Measurements from ENCODE around the gene GPR146.

The GPR146 gene

DNA sequence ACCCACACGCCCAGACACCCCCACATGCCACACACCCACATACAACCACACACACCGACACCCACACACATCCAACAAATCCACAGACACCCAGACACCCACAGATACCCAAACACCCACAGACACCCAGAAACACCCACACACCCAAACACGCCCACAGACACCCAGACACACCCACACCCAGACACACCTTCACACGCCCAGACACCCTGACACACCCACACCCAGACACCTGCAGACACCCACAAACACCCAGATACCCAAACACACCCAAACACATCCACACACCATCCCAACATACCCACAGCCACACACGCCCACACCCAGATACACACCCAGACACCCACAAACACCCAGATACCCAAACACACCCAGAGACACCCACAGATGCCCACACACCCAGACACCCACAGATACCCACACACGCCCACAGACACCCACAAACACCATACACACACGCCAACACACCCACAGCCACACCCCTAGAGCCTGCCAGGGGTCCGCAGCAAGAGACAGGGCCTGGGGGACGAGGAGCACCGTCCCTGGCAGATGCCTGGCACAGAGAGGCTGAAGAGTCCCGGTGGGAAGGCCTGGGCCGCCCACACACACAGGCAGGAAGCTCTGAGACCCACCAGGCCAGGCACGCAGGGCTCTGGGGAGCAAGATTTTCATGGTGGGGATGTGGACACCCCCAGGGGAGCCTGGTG lies 32.9 kb upstream of the GPR146 start:
- no peak for DNase-seq (ENCODE audit: low read depth, low spot score)

DNA sequence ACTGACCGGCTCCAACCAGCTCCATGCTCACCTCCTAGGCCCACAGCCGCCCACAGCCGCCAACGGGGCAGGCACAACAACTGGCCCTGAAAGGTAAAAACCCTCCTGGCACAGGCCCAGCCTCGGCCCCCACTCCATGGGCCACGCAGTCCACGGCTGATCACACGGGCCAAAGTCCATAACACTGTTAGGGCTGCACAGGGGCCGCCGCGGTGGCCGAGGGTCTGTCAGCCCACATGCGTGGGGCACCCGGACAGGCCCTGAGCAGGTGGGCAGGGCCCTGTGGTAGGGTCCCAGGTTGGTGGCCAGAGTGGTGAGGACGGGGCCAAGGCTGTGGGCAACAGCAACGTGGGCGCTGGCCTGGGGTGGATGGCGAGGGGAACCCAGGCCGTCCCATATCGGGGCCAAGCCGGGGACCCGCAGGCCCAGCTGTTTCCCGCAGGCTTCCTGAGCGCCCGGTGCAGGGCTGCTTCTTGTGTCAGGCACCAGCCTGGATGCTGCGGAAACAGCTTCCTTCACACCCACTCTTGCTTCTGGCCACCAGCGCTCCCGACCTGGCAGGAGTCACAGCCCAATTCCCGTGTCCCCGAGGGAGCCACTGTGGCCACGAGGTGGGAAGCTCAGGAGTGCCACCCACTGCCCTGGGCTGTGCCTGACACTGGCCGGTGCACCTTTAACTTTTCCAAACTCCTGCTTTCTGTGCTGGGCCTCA lies 32.2 kb upstream of the GPR146 start:
- DNase-seq (ENCODE audit: low read depth, low spot score), result no peak

DNA sequence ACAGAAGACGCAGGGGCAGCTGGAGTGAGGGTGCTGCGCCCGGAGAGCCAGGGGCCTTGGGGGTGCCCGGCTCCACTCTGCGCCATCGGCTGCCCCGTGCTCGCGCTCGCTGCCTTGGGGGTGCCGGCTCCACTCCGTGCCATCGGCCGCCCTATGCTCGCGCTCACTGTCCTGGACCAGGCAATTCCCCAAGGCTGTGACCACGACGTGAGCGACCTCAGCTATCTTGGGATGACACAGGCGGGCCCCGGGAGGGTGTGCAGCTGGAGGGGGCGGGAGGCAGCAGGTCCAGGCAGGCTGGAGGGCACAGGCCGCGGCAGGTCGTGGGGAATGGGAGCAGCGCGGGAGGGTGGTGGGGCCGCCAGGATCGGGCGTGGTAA lies 31.6 kb upstream of the GPR146 start:
- no peak for DNase-seq (ENCODE audit: low read depth, low spot score)

DNA sequence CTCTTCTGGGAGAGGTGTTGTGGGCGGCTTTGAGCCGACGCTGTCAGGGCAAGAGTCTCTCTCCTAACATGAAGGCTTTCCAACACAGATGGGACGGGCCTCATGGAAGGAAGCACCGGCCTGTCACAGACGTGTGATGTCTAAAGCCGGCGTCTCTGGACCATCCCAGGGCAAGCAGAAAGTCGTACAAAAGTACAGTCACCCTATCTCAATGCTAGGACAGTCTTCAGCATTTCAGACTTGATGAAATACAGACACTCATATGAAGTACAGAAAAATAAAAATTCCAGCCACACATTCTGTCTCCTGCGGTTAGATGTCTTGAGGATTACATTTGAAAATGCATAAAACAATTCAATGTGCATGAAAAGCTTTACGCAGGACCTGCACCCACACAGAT lies 30.8 kb upstream of the GPR146 start:
- DNase-seq (ENCODE audit: low read depth, low spot score), result no peak

DNA sequence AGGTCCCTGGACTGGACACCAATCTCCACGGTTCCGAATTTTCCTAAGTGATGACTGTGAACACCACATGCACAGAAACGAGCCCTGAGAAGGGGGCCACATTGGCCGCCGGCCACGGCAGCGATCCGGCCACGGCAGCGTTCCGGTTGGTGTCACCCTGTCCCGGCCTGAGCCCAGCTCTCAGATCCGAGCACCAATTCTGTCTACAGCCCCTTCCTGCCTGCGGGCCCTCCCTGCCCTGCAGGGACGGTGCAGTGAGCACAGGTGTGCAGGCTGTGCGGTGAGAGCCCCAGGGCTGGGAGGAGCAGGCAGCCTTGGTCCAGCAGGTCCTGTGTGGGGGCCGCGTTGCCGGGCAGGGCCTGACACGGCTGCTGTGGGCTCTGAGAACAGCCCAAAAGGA lies 29.7 kb upstream of the GPR146 start:
- DNase-seq (ENCODE audit: low read depth, low spot score), result no peak

DNA sequence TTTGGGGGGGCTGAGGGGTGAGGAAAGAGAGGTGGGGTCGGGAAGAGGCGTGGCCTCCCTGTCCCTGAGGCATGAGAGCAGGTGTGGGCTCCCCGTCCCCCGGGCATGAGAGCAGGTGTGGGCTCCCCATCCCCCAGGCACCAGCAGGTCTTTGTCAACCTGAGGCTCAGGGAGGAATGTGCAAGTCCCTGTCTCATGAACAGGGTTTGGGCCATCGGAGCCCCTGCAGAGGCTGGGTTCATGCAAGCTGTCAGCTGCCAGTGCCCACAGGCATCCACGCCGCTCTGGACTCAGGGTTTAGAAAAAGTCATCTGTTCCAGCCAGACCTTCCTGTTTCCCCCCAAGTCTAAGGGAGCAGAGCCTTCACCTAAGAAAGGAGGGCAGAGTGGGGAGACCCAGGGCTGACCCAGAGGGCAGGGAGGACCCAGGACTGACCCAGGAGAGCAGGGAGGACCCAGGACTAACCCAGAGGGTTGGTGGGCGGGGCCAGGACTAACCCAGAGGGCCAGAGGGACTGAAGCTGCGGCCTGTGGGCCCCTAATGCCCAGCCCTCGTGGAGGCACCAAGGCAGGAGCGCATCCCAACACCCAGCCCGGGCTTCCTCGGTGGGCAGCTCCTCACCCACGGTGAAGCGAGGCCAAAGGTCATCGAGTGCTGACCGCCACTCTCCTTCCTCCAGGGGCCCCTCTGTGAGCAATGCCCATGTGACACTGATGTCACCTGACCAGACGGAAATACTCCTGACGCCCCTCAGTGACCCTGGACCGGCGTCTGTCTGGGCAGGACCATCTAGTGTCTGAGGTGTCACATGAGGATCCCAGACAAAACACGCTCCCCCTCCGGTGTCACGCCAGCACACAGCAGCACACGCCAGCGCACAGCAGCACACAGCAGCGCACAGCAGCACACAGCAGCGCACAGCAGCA lies 28.9 kb upstream of the GPR146 start:
- no peak for DNase-seq (ENCODE audit: low read depth, low spot score)

DNA sequence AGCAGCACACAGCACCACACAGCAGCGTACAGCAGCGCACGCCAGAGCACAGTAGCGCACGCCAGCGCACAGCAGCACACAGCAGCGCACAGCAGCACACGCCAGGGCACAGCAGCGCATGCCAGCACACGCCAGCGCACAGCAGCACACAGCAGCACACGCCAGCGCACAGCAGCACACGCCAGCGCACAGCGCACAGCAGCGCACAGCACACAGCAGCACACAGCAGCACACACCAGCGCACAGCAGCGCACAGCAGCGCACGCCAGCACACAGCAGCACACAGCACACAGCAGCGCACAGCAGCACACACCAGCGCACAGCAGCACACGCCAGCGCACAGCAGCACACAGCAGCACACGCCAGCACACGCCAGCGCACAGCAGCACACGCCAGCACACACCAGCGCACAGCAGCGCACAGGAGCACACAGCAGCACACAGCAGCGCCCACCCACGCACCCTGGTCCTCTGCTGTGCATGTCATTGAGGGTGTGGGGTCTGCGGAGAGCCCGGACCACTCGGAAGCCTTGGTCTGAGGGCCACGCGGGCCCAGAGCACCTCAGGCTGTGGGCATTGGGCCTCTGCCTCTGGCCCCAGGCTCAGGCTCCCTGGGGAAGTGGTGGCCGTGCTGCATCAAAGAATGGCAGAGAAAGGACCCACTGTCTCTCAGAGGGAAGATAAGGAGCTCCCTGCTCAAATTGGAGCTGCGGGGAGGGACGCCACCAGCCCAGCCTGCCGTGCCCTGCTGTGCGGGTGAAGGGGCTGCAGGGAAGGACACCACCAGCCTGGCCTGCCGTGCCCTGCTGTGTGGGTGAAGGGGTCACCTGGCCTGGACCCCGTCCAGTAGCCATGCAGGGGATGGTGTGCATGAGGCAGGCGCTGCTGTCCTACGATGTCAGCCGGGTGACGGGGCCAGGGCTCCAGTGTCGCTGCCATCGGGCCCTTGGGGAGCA lies 27.5 kb upstream of the GPR146 start:
- DNase-seq (ENCODE audit: low read depth, low spot score), result no peak

DNA sequence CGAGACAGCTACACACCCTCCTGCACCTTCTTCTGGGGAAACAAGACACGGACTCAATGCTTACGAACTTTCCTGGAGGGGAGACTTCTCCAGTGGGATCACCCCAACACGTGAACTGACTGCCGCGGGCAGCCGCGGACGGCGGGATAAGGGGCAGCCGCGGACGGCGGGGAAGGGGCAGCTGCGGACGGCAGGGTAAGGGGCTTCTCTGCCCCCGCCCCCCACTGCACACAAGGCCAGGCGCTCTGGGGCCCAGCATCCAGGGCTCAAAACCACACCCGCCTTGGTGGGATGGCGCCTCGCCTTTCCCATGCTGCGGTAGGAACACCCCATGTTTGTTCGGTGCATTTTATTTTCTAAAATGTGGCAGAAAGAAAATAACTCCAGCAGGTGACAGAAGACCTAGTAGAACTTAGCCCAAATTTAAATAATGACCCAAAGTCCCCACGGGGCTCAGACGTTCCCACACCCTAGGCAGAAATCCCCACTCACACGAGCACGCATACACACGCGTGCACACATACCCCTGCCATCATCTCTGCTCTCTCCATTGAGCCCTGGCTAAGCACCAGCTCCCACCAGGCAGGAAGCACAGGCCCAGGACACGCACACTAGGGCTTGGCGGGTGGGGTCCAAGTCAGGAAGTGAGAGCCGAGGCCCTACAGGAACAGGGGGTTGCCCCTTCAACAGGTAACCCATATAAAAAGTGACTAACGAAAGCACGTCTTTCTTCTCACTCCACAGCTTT lies 26.6 kb upstream of the GPR146 start:
- no peak for DNase-seq (ENCODE audit: low read depth, low spot score)

DNA sequence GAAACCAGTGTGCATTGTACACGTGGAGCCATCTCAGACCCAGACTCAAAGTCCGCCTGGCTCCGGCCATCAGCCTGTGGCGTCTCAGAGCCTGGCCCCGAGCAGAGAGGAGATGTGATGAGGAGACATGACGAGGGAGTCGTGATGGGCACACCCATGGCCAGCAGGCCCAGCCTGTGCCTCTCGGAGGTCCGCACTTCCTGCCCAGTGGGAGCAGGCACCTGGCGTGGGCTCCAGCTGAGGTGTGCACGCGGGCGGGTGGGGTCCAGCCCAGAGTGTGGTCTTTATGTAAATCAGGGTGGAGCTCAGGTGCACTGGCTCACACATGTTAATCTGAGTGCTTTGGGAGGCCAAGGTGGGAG lies 26.0 kb upstream of the GPR146 start:
- no peak for DNase-seq (ENCODE audit: low read depth, low spot score)

DNA sequence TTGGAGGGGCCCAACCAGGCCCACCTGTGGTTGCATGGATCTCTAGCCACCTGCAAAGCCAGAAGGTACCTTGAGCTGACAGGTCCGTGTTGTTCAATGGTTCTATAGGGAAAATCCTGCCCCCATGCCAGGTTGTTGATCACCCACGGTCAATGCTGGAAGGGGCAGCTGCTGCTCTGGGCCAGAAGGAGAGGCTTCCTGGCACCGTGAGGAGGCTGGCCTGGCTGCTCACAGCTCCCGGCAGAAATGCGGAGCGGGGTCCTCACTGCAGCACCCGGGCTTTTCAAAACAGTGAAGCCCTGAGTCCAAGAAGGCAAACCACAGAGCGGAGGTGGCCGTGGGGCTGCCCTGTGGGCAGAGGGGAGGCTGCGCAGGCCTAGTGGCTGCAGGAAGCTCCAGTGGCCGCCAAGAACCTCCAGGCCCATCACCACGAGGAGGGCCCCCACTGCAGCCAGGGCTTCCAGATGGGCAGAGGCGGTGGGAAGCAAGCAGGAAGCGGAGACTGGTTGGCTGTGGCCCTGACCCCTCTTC lies 25.0 kb upstream of the GPR146 start:
- DNase-seq (ENCODE audit: low read depth, low spot score), result no peak

DNA sequence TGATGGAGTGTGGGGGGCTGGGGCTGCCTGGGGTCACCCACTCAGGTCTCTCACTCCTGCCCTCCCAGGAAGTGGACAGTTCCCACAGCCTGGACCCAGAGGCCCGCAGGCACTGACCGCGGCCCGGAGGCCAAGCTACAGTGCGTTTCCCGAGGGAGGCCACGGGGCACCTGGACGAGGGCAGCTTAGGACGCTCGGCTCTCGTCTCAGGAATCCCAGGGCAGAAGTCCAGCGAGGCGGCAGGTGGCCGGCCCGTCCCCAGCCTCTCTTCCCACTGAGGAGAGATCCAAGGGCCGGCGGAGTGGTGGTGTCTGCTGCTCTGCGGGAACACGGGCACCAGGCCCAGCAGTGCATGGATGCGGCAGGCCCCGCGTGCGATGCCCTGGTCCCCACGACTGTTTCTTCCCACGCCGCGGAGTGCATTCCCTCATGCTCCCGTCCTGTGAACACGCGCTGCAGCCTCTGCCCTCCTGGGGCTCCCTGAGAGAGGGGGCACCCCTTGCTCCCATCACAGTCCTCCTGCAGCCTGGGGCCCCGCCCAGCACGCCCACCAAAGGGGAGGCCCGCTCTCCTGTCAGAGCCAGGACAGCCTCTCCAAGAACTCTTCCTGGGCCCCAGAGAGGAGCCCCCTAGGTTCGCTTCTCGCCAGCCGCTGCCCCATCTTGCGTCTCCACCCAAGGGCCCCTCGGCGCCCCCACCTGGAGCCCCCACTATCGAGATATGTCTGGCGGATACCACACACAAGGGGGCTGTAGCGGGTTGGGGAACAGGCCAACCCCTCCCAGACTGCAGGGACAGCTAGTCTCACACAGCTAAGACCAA lies 24.3 kb upstream of the GPR146 start:
- DNase-seq (ENCODE audit: low read depth, low spot score), result no peak

DNA sequence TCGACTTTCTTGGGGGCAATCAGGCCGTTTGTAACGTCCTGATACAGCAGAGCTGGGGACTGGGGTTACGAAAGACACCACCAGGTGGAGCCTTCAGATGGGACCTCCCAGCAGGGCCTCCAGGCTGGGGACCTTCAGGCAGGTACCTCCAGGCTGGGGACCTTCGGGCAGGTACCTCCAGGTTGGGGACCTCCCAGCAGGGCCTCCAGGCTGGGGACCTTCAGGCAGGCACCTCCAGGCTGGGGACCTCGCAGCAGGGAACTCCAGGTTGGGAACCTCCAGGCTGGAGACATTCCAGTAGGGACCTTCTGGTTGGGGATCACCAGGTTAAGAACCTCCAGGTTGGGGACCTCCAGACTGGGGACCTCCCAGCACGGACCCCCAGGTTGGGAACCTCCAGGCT lies 23.5 kb upstream of the GPR146 start:
- no peak for DNase-seq (ENCODE audit: low read depth, low spot score)

DNA sequence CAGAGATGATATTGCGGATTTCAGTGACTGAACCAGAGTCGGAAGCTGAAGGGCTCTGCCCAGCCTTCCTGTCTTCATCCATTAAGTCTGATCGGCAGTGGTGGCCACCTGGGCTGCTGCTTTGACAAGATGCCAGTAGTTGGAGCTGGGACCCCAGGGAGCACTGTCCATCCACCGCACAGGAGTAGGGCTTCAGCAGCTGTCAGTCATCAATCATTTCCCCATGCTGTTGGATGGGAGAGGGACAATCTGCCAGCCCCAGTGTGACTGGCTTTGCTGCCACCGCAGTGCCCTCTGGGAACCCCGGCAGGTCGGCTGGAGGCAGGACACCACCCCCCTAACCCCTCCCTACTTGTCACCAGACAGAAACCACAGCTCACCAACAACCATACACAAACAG lies 23.0 kb upstream of the GPR146 start:
- no peak for DNase-seq (ENCODE audit: low read depth, low spot score)

DNA sequence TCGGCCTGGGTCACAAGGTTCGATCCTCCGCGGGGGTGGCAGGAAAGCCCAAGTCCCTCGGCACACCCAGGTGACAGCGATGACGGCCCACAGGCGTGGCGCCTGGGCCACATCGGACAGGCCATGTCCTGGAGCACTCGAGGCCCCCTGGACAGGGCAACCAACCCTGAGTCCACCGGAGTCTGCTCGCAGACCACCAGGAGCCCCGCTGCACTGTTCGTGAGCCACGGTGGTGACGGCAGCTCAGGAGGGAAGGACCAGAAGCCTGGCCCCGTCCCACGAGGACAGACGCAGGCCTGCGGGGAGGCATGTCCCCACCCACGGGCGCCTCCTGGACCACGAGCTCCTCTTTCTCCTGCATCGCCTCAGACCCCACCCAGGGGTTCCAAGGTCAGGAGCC lies 22.4 kb upstream of the GPR146 start:
- no peak for DNase-seq (ENCODE audit: low read depth, low spot score)

DNA sequence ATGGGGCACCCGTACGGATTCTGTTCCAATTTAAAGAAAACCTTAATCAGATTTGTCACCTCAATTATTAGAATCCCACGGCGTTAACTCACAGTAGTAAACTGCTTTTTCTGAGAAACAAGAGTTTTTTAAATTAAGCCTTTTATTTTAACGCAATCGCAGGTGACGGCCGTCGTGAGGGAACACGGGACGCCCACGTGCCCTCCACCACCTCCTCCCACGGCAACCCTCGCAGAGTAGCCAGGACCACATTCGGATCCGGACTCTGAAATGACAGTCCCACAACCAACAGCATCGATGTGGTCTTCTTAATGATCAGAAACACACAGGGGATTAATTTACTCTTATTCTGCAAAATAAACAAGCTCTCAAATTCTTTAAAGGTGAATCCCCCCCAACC lies 22.0 kb upstream of the GPR146 start:
- DNase-seq (ENCODE audit: low read depth, low spot score), result no peak

DNA sequence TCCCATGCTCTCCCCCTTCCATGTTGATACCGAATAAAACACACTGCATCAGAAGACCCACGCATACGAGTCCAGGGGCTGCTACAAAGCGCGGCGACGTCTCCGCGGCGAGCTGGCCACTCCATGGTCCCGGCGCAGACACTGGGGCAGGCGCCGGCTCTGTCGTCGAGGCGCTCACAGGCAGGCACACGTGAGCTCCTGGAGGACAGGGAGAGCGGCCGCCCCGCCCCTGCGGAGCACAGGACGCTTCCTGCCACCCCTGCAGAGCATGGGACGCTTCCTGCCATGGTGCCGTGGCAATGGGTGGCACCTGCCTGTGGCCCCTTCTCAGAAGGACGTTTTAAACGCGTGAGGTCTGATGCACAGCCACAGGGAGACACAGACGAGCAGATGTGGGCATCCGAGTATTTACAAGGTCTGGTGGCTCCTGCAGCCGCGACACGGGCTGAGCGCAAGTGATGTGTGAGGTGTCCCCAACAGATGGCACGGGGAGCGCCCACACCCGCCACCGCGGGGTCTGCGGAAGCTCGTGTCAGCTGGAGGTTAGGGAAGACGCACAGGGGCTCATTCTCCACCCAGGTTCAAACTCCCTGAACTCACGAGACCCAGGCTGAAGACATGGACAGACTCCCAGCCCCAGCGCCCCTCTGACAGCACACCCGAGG lies 21.4 kb upstream of the GPR146 start:
- DNase-seq (ENCODE audit: low read depth, low spot score), result no peak

DNA sequence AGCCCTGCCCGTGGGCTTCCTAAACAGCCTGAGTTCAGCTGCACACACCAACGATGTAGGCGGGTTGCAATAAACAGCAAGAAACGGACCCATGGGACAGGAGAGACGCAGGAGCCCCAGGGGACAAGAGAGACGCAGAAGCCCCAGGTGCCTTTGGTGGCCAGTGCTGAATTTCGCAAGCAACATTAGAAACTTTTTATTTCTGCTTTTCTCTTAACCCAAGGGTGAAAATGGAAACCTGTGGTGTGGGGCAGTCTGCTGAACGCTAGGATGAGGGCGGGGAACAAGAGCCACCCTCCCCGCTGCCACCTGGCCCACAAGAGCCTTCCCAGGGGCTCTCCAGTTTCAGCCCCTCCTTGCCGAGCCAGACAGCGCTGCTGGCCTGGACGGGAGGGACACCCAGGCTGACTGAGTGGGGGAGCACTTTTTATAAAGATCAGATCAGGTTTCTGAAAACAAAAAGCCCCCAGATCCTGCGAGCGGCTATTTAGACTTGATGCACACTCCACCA lies 20.0 kb upstream of the GPR146 start:
- DNase-seq (ENCODE audit: low read depth, low spot score), result no peak

DNA sequence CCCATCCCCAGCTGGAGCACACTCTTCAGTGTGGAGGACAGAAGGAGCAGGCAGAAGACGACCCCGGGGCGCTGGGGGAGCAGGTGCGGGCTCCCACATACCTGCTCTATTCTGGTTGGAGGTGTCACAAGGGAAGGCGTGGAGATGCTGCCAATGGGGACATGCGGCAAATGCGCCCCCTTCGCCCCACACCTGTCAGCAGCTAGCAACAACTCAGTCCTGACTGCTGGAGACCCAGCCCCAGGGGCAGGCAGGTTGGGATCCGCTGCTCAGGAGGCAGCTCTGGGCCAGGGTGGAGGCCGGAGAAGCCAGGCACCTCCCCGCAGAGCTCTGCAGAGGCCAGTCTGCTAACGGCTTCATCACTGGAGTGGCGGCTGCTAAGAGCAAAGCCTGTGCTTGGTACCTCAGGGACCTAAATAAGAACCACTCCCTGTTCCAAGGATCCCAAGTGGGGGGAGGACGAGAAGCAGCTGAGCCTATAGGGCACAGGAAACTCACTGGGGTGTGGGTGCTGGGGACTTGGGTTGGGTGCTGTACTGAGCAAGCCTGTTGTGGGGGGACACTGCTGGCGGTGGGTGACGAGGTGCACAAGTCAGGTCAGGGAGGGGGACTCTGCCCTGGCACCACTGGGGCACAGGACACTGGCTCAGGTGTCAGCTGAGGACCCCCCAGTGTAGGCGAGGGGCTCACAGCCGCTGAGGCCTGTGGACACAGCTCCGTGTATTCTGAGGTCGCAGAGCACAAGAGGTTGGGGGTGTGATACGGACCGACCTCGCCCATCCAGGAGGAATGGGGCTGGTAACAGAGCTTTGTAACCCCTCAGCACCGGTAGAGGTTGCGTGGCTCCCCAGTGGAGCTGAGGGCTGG lies 19.2 kb upstream of the GPR146 start:
- no peak for DNase-seq (ENCODE audit: low read depth, low spot score)
